HCEC 1CT (cell line): Measurements from ENCODE around the gene TRABD2A.

ENCODE experiments used
- DNase-seq: peaks from one replicate; pipeline ENCODE4 v3.0.0-alpha.2; 2017

TRABD2A gene

DNA sequence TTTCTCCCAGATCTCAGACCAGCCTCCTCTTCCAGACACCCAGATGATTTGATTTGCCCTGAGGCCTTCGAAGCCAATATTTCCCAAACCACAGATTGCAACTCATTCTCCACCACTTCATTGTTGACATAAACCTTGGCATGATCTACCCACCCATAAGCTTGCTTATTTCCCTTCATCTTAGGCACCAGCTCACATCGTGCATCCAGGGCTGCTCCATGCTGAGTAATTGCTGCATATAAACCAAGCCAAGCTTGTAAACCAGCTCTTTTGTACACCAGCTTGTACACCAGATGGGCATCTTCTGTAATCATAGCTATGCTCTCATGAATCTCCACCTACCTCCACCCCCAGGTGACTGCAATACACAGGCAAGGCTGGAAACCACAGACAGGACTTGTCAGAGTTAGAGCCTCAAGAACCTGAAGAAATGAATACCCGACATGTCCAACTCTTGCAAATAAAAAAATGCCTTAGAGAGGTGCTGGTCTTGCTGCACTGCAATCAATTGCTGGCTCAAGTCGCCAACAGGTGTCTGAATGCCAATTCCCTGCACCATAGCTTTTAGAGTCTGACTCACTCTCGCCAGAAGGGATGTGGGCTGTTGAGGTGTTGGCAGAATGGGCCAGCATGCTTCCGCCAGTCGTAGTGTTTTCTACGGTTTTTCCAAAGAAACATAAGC lies 31.5 kb downstream of the TRABD2A start:
- no peak for DNase-seq

DNA sequence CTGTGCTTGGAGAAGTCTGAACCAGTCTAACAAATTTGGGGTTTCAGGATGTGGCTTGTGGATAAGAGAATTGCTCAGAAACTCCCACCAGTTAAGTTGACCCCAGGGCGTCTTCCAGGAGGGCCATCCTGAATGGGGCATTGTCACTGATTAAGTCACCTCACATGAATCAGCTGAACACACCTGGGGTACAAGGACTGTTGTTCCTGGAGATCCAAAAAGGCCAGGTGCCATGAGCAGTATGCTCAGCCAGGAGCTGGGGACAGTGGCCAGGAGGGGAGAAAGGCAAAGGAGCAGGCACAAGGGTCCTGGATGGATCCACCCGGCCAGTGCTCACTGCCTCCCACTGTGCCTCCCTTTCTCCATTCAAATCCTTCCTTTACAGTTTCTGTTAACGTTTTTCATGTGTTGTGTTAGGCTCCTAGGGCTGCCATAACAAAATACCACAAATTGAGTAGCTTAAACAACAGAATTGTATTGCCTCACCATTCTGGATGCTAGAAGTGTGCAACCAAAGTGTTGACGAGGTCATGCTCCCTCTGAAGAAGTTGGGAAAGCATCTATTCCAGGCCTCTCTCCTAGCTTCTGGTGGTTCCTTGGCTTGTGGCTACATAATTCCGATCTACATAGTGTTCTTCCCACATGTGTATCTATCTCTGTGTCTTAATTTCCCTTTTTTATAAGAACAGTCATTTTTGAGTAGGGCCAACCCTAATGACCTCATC lies 33.4 kb downstream of the TRABD2A start:
- no peak for DNase-seq

DNA sequence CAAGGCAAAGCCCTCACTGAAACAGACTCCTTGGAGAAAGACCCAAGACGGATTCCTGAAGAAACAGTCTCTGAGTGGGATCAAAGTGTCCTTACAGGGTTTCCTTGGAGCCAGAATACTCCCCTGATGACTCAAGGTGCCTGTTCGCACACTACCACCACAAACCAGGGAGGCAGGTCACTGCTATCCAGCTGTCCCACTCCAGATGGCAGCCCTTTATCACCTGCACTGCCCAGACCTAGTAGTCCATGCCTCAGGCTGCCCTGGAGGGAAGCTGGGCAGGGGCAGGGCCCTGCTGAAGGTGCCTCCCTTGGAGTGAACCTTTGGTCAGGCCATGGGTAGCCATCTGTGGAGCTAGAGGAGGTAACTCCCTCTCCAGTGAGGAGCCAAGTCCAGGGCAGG lies 34.1 kb downstream of the TRABD2A start:
- no peak for DNase-seq

- DNase-seq = no peak
Observed at GRCh38 chr2:84846041-84846663, 34.7 kb downstream of the TRABD2A start.

DNA sequence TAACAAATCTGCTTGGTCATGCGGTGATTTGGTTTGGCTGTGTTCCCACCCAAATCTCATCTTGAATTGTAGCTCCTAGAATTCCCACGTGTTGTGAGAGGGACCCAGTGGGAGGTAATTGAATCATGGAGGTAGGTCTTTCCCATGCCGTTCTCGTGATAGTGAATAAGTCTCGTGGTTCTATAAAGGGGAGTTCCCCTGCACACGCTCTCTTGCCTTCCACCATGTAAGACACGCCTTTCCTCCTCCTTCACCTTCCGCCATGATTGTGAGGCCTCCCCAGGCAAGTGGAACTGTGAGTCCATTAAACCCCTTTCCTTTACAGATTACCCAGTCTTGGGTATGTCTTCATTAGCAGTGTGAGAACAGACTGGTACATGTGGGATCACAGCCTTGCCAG lies 36.7 kb downstream of the TRABD2A start:
- DNase-seq = no peak

DNA sequence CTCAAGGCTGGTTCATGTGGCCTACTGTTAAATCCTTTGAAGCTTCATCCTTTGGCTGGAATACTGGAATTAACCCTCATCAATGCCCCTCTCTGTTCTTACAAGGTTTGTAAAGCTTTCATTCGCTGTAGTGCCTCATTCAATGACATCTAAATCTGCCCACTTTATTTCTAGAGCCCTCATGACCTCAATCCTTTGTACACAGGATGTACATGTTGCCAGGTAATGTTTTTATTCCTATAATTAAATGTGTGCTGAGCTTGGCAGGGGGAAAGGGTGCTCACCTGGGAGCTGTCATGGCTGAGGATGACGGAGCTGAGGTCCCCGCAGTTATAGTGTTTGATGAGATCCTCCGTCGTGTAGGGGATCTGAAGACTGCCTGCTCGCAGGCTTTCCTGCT lies 39.3 kb downstream of the TRABD2A start:
- DNase-seq = no peak

- peak; percentile 28 for DNase-seq
Observed at GRCh38 chr2:84840306-84840705, 40.6 kb downstream of the TRABD2A start.

- DNase-seq = no peak
Observed at GRCh38 chr2:84839851-84840250, 41.0 kb downstream of the TRABD2A start.

GRCh38 chr2:84838434-84839145 lies 42.3 kb downstream of the TRABD2A start:
- peak; percentile 52 for DNase-seq

DNA sequence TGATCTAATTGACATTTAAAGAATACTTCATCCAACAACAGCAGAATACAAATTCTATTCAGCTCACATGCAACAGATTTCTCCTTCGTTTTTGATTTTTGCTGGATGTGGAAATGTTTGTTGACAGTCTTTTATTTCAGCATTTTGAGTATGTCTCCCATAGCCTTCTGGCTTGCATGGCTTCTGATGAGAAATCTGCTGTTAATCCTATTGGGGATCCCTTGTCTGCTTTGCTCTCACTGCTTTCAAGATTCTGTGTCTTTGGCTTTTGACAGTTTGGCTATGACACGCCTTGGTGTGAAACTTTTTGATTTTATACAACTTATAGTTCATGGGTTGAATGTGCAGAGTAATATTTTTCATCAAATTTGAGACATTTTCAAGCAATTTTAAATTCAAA lies 44.7 kb downstream of the TRABD2A start:
- no peak for DNase-seq

- no peak for DNase-seq
Observed at GRCh38 chr2:84833481-84834150, 47.3 kb downstream of the TRABD2A start.

GRCh38 chr2:84832772-84833461 lies 48.0 kb downstream of the TRABD2A start:
- DNase-seq = no peak

GRCh38 chr2:84830758-84831500 lies 50.0 kb downstream of the TRABD2A start:
- no peak for DNase-seq

- DNase-seq = no peak
Observed at GRCh38 chr2:84830095-84830494, 50.8 kb downstream of the TRABD2A start.

- no peak for DNase-seq
Observed at GRCh38 chr2:84829693-84830092, 51.2 kb downstream of the TRABD2A start.

GRCh38 chr2:84827978-84828575 lies 52.8 kb downstream of the TRABD2A start:
- no peak for DNase-seq

GRCh38 chr2:84823788-84824187 lies 57.1 kb downstream of the TRABD2A start:
- no peak for DNase-seq

DNA sequence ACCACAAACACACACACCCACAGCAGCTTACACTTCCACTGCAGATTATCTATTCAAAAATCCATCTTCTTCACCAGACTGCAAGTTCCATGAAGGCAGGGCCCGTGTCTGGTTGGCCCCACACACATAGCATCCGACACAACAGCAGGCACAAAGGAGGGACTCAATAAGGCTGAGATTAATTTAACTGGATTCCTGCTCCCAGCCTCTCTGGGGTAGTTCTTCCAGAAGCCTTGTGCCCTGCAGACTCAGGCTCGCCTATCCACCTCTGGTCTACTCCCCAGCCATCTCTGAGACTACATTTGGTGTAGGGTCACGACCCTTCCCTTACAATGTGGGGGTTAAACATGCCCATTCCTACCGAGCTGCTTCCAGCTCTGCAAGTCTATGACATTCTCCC lies 57.7 kb downstream of the TRABD2A start:
- no peak for DNase-seq

DNA sequence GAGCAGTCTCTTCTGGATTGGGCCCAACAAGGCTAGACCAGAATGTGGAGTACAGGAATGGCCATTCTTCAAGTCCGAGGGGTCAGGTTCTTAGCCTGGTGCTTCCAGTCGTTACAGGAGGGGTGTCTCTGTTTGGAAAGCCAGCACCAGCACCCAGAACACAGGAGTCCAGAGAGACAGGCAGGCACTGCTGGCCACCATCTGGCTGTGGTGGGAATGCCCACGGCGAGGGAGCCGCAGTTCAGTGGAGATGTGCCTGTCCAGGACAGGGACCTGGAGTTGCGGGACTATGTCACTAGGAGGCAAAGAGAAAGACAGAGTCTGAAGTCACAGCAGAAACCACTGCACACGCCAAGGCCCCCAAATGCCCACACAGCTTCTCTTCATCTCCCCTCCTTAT lies 59.1 kb downstream of the TRABD2A start:
- DNase-seq = no peak

DNA sequence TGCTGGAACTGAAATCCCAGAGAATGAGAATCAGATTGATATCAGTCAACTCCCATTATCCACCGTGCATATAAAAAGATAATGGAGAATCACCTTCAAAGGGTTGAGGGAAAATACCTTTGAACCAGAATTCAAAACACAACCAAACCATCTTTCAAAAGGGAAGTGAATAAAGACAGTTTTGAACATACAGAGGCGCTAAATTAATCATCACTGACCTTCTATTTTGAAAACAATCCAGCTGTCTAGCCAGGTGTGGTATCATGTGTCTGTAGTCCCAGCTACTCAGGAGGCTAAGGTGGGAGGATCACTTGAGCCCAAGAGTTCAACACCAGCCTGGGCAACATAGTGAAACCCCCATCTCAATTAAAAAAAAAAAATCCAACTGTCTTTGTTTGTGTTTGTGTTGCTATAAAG lies 63.6 kb downstream of the TRABD2A start:
- no peak for DNase-seq

GRCh38 chr2:84816426-84817026 lies 64.4 kb downstream of the TRABD2A start:
- DNase-seq = no peak
